GM23338 (cell line): ENCODE measurements around the gene HLA-DMB. TPM values are rescaled to one million over a fixed set of nuclear protein-coding genes. Genes with fewer than 3 reads are reported as not detected.

Experiments used
- ATAC-seq: fragments of 200-7000 bp; cut with Tn5 transposase; 3 replicates; pipeline ENCODE4 v1.9.1; 2020
- DNase-seq: peaks from one replicate; pipeline ENCODE4 v3.0.0-alpha.2; 2015; ENCODE audit warnings: low spot score
- H2AFZ ChIP-seq: fragments of 200-600 bp; sonication (generic); 2 replicates; pipeline ENCODE4 v1.8.0; 2016; ENCODE audit warnings: antibody characterized with exemption, mild to moderate bottlenecking, moderate library complexity
- H3F3A ChIP-seq: fragments of 200-600 bp; sonication (generic); replicated peaks from 2 replicates; pipeline ENCODE4 v1.8.0; 2017; ENCODE audit warnings: antibody characterized with exemption, mixed run types, low read depth
- H3K27ac ChIP-seq: fragments of 200-600 bp; sonication (generic); 2 replicates; pipeline ENCODE4 v1.6.1; 2016; ENCODE audit warnings: low read depth
- H3K27me3 ChIP-seq: fragments of 200-600 bp; sonication (generic); 2 replicates; pipeline ENCODE4 v1.8.0; 2016; ENCODE audit warnings: mild to moderate bottlenecking, mixed run types, moderate library complexity; ENCODE audit not compliant: insufficient read depth
- H3K36me3 ChIP-seq: fragments of 200-600 bp; sonication (generic); 2 replicates; pipeline ENCODE4 v1.8.0; 2016; ENCODE audit warnings: mild to moderate bottlenecking; ENCODE audit not compliant: insufficient read depth
- H3K4me1 ChIP-seq: fragments of 200-600 bp; sonication (generic); 2 replicates; pipeline ENCODE4 v1.8.0; 2016; ENCODE audit warnings: mild to moderate bottlenecking, moderate library complexity; ENCODE audit not compliant: insufficient read depth
- H3K4me2 ChIP-seq: fragments of 200-600 bp; sonication (generic); 2 replicates; pipeline ENCODE4 v1.7.1; 2017; ENCODE audit warnings: mixed run types
- H3K4me3 ChIP-seq: fragments of 200-600 bp; sonication (generic); 2 replicates; pipeline ENCODE4 v1.6.1; 2016; ENCODE audit warnings: mixed run types
- H3K79me2 ChIP-seq: fragments of 200-600 bp; sonication (generic); replicated peaks from 2 replicates; pipeline ENCODE4 v1.8.0; 2017; ENCODE audit warnings: mild to moderate bottlenecking; ENCODE audit not compliant: insufficient read depth
- H3K9me2 ChIP-seq: fragments of 200-600 bp; sonication (generic); 2 replicates; pipeline ENCODE4 v1.8.0; 2017; ENCODE audit not compliant: insufficient read depth
- H4K20me1 ChIP-seq: fragments of 200-600 bp; sonication (generic); replicated peaks from 2 replicates; pipeline ENCODE4 v1.8.0; 2017; ENCODE audit warnings: mild to moderate bottlenecking; ENCODE audit not compliant: insufficient read depth
- H3K27ac Mint-ChIP-seq: 2 replicates; pipeline ENCODE4 v1.8.0; 2020; ENCODE audit warnings: inconsistent platforms, mild to moderate bottlenecking, moderate library complexity, mixed read lengths
- H3K27me3 Mint-ChIP-seq: 3 replicates; pipeline ENCODE4 v1.8.0; 2022; ENCODE audit warnings: low read depth, mild to moderate bottlenecking, moderate library complexity, mixed read lengths, inconsistent platforms; ENCODE audit not compliant: insufficient read depth, poor library complexity
- H3K36me3 Mint-ChIP-seq: 3 replicates; pipeline ENCODE4 v1.8.0; 2021; ENCODE audit warnings: low read depth, mild to moderate bottlenecking, inconsistent platforms, moderate library complexity, mixed read lengths
- H3K4me1 Mint-ChIP-seq: 3 replicates; pipeline ENCODE4 v1.8.0; 2020; ENCODE audit warnings: mild to moderate bottlenecking, inconsistent platforms, mixed read lengths
- H3K4me3 Mint-ChIP-seq: 3 replicates; pipeline ENCODE4 v1.8.0; 2021; ENCODE audit warnings: moderate library complexity, mild to moderate bottlenecking, inconsistent platforms, mixed read lengths
- H3K9me3 Mint-ChIP-seq: 3 replicates; pipeline ENCODE4 v1.8.0; 2020; ENCODE audit warnings: moderate library complexity, mild to moderate bottlenecking, inconsistent platforms, mixed read lengths
- CREB1 ChIP-seq: fragments of 250-450 bp; sonication (Bioruptor Pico); IDR thresholded peaks from 2 replicates; pipeline ENCODE4 v1.5.0; 2020; ENCODE audit warnings: low read depth, mild to moderate bottlenecking, moderate library complexity
- CTCF ChIP-seq, 2 experiments: fragments of 200-600 bp in 1 of 2; sonication (generic) in 1 of 2; conservative IDR thresholded peaks; 2 replicates each; pipeline versions ENCODE4 v1.5.1 to v1.6.1; 2016 to 2017; ENCODE audit warnings: antibody characterized with exemption in 2 of 2, low read depth in 2 of 2, mild to moderate bottlenecking in 2 of 2, moderate library complexity in 1 of 2
- EZH2phosphoT487 ChIP-seq: fragments of 200-600 bp; sonication (generic); IDR thresholded peaks from one replicate; pipeline ENCODE4 v1.8.1; 2018; ENCODE audit warnings: antibody characterized with exemption; ENCODE audit not compliant: unreplicated experiment
- JUNB ChIP-seq: IDR thresholded peaks from one replicate; pipeline ENCODE4 v1.6.1; 2016; ENCODE audit warnings: antibody characterized with exemption; ENCODE audit not compliant: unreplicated experiment
- POLR2AphosphoS5 ChIP-seq: IDR thresholded peaks from 2 replicates; pipeline ENCODE4 v1.6.1; 2016; ENCODE audit warnings: antibody characterized with exemption, low read depth
- REST ChIP-seq: IDR thresholded peaks from one replicate; pipeline ENCODE4 v1.6.1; 2018; ENCODE audit warnings: antibody characterized with exemption; ENCODE audit not compliant: unreplicated experiment
- STAT1 ChIP-seq: IDR thresholded peaks from one replicate; pipeline ENCODE4 v1.6.1; 2016; ENCODE audit warnings: antibody characterized with exemption; ENCODE audit not compliant: unreplicated experiment
- ZNF114 ChIP-seq: fragments of 250-450 bp; sonication (Bioruptor Pico); IDR thresholded peaks from 2 replicates; pipeline ENCODE4 v1.5.0; 2020; ENCODE audit warnings: mild to moderate bottlenecking, moderate library complexity
- ZNF331 ChIP-seq: fragments of 250-450 bp; sonication (Bioruptor Pico); IDR thresholded peaks from 2 replicates; pipeline ENCODE4 v1.5.0; 2020; ENCODE audit warnings: low read depth, mild to moderate bottlenecking, moderate library complexity
- ZNF462 ChIP-seq: fragments of 250-450 bp; sonication (Bioruptor Pico); IDR thresholded peaks from 2 replicates; pipeline ENCODE4 v1.5.0; 2020; ENCODE audit warnings: mild to moderate bottlenecking, moderate library complexity
- polyA plus RNA-seq: library from polyadenylated mRNA; unstranded; fragments of >200 nt; fragmentation: Nextera tagmentation; extraction: Ambion mirVana; gene quantifications from 2 replicates; pipeline ENCODE4 v1.2.1, GENCODE V29; 2016
- total RNA-seq: library from RNA; depleted of rRNA; stranded (reverse); fragments of >200 nt; shearing (Covaris generic); gene quantifications from 2 replicates; pipeline ENCODE4 v1.2.3, GENCODE V29; 2014

HLA-DMB gene
- total and polyA plus RNA-seq, 2 experiments from 2014 or later, result 0.70 to 1.6 TPM

- no peak for TF ChIP-seq REST
- no peak for TF ChIP-seq CREB1
- TF ChIP-seq ZNF114 (CRISPR knock-in tag), result no peak
- TF ChIP-seq STAT1, result no peak
- TF ChIP-seq CTCF (conservative IDR thresholded peaks at IDR 0.05; ENCODE audit: low read depth in 2 of 2), result no peak
- no peak for TF ChIP-seq EZH2phosphoT487
Observed at GRCh38 chr6:32960563-32960962, 19.7 kb upstream of the HLA-DMB start (continued).

GRCh38 chr6:32956176-32956575 is 15.3 kb upstream of the HLA-DMB start:
- H2AFZ ChIP-seq, result no peak overlapping the region
- H3K27ac Mint-ChIP-seq, result no peak overlapping the region; the same call in 1 of the 2 replicates
- TF ChIP-seq EZH2phosphoT487 (no peak), JUNB (no peak), REST (no peak), STAT1 (no peak), CREB1 (no peak), POLR2AphosphoS5 (no peak), ZNF331 (CRISPR knock-in tag) (no peak), ZNF462 (no peak)

More at GRCh38 chr6:32956176-32956575, 15.3 kb upstream of the HLA-DMB start:
- H3K27me3 ChIP-seq, result no peaks in the 10 kb centered on the region
- H3K36me3 ChIP-seq, result no peaks in the 10 kb centered on the region
- H3K9me2 ChIP-seq, result no peaks in the 10 kb centered on the region
- Mint-ChIP-seq H3K4me3 (no peak overlapping the region), H3K27me3 (no peaks in the 10 kb centered on the region), H3K36me3 (no peaks in the 10 kb centered on the region), H3K4me1 (peaks cover 28% of the 10 kb centered on the region), H3K9me3 (no peaks in the 10 kb centered on the region)
- ATAC-seq, result no peak
- DNase-seq, result no peak
- no peaks in the 10 kb centered on the region; the same call in 1 of the 2 replicates for H3K79me2 ChIP-seq
- no peaks in the 10 kb centered on the region for H4K20me1 ChIP-seq
- H3K4me2 ChIP-seq, result no peak overlapping the region
- no peak overlapping the region for H3K27ac ChIP-seq
- H3K4me3 ChIP-seq, result no peak overlapping the region
- no peaks in the 10 kb centered on the region; the same call in 1 of the 2 replicates for H3F3A ChIP-seq
- H3K4me1 ChIP-seq, result peaks cover 8% of the 10 kb centered on the region; the same call in 1 of the 2 replicates
